Stimulated activated CD4-positive, alpha-beta T cell treated with anti-CD3 and anti-CD28 coated beads, Interleukin-2, amount 100 ng/mL, for 24 hours (primary cell): Measurements from ENCODE around the gene RAB22A.
"Not testable (repeated sequence)": the region's sequence is repeated elsewhere in the genome, so short reads cannot be mapped to it uniquely, and the experiment has no call there.

Experiments used
- DNase-seq, 2 donors: peaks; one replicate each; pipeline ENCODE4 v3.0.0-alpha.2; 2020

Gene RAB22A

DNA sequence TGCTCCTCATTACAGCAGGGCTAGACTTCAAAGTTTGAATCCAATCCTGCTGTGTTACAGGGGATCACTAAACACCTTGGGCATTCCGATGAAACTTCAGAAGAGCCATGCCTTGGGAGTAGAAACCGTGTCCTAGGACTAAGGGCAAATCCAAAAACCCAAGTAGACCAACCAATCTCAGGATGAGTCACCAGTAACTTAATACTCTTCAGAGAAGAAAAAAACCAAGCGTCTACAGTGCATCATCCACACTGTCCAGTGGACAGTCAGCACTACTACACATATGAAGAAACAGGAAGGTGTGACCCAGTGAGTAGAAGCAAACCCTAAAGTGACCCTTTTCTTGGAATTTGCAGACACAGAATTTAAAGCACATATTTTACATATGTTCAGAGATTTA is 40.1 kb downstream of the RAB22A start:
- no peak for DNase-seq

DNA sequence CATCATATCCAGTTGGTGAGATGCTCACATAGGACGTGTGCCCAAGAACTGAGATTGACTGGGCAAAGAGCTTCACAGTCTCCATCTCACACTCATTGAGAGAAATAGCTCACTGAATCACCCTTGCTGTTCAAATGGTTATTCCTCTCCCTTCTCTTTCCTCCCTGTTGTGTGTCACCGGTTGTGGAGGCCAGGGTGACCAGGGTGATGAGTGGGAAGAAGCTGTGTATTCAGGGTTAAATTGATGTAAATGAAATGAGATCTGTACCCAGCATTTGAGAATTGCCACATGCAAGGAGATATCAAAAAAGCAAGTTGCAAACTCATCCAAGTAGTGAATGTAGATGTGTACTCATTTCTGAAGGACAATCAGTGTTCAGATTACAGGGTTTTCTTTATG is 43.0 kb downstream of the RAB22A start:
- DNase-seq: no peak

GRCh38 chr20:58359441-58359840 is 49.9 kb downstream of the RAB22A start:
- DNase-seq: no peak

GRCh38 chr20:58360936-58361335 is 51.4 kb downstream of the RAB22A start:
- DNase-seq: no peak

DNA sequence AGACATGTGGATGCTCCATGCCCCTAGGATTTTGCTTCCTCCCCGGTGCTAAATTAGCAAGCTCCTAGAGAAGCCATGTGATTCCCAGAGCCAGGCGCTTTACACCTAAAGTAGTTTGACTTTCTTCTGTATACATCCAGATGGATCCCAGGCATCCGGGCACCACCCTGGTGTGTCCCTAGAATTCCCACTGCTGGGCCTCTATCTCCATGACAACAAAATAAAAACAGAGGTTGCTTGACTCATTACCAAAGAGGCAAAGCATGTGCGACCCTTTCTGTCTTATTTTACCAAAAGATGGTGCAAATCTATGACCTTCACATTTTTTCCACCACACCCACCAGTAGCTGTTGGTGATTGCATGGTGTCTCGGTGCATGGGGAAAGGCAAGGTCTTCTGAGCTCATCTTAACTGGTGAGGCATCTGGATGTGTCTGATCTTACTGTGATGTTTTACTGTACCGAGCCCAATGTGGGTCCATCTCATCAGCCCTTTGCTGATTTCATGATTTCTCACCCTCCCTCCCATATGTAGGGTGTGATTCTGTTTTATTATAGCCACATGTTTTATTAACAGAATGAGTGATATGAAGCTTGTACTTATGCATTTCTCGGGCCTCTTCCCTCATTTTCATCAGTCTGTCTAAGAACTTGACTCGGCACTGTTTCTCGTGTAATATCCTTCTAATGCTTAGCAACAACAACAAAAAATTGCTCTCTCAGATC is 52.1 kb downstream of the RAB22A start:
- no peak for DNase-seq

- no peak for DNase-seq
Measured at GRCh38 chr20:58362206-58362516, 52.6 kb downstream of the RAB22A start.

GRCh38 chr20:58362970-58363369 is 53.5 kb downstream of the RAB22A start:
- DNase-seq: no peak

DNA sequence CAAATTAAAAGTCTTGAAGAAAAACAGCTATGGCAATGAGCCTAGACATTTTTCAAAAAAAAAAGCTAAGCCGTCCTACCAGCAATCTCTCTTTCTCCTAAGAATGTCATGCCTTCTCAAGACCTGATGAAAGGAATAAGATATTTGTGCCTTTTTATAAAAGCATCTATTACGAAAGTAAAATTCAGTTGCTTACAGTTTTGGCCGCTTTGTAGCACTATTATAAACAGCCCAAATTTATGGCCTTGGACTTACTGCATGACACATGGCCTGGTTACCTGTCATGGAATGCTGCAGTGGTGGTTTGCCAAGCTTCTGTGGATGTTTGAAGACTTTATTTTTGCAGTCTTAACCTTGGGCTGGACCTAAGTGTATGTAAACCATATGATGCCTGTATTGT is 57.4 kb downstream of the RAB22A start:
- DNase-seq: no peak

- DNase-seq: no peak
Measured at GRCh38 chr20:58372806-58373205, 63.3 kb downstream of the RAB22A start.

- DNase-seq: not testable (repeated sequence)
Measured at GRCh38 chr20:58373296-58373695, 63.8 kb downstream of the RAB22A start.

DNA sequence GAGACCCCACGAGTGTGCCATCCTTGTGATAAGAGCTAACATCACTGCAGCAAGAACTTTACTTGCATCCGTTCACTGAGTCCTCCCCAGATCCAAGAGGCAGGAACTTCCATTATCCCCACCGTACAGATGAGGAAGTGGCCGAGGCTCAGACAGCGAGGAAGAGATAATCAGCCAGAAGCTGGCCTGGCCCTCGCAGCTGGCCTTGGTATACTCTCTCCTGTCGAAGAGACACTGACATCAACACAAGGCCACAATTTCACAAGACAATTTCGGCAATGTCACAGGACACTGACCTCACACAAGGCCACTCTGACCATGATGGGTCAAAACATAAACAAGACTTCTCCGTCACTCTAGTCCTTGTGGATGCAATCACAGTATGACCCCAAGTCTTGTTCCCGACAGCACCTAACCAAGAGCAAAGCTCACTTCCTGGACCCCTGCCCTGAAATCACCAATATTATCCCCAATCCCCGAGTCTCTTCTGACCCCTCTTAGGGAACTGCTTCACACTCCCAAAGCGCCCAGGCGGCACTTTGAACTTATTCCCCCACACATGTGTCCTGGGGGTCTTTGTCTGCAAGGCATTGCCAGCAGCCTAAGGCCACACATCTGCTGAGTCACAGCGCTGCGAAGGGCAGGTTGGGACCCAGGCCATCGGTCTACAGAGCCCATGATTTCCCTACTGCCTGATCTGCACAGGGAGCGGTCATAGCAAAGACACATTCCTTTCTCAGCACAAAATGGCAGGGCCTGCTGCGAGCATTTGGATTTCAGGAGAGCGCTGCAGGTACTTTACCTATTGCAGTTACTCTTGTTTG is 64.7 kb downstream of the RAB22A start:
- DNase-seq: no peak

- DNase-seq: no peak
Measured at GRCh38 chr20:58374906-58375758, 65.6 kb downstream of the RAB22A start.

DNA sequence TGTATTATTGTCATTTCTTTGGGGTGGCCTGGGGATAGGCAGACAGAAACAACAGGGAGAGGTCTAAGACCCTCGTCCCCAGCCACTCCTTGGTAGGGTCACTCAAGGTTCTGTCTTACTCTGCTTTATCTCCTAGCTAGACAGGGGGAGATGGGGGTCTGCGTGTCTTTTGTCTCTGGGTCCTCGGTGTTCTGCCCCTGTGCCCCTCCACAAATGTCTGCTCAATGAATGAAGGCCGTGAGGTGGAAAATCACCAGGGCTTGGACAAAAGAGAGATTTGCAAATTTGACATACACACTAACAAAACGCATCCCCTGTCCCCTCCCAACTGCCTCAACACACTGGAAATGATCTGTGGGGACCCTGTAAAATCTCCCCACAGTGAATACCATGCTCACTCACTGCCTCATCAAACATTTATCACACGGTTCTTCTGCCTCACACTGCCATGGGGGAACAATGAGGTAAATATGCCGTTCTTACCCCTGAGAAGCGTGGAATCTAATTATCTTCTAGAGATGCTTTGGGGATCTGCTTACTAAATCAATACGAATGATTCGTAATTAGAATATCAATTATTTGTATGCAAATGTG is 66.3 kb downstream of the RAB22A start:
- DNase-seq: no peak

- no peak for DNase-seq
Measured at GRCh38 chr20:58377017-58377416, 67.5 kb downstream of the RAB22A start.

DNA sequence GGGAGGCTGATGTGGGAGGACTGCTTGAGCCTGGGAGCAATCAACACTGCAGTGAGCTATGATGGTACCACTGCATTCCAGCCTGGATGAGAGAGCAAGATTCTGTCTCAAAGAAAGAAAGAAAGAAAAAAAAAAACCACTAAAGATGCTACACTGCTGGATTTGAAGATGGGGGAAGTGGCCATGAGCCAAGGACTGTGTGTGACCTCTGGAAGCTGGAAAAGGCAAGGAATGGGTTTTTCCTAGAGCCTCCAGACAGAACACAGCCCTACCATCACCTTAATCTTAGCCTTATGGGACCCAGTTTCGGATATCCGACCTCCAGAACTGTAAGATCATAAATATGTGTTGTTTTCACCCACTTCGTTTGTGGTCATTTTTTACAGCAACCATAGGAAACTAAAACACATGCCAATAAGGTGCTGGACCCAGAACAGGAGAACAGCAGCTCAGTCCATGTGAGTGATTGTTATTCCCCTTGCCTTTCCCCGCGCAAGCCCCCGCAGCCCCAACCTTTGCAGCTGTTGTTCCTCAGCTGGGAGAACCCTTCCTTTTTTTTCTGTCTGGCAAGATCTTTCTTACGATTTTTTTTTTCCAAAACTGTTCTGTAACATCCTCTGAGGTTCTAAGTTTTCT is 68.4 kb downstream of the RAB22A start:
- DNase-seq: no peak

- DNase-seq: no peak
Measured at GRCh38 chr20:58378704-58379103, 69.2 kb downstream of the RAB22A start.

- DNase-seq: no peak
Measured at GRCh38 chr20:58381627-58382026, 72.1 kb downstream of the RAB22A start.

- DNase-seq: no peak
Measured at GRCh38 chr20:58382096-58382495, 72.6 kb downstream of the RAB22A start.

GRCh38 chr20:58384821-58385220 is 75.3 kb downstream of the RAB22A start:
- DNase-seq: no peak

GRCh38 chr20:58388028-58388601 is 78.6 kb downstream of the RAB22A start:
- no peak for DNase-seq

DNA sequence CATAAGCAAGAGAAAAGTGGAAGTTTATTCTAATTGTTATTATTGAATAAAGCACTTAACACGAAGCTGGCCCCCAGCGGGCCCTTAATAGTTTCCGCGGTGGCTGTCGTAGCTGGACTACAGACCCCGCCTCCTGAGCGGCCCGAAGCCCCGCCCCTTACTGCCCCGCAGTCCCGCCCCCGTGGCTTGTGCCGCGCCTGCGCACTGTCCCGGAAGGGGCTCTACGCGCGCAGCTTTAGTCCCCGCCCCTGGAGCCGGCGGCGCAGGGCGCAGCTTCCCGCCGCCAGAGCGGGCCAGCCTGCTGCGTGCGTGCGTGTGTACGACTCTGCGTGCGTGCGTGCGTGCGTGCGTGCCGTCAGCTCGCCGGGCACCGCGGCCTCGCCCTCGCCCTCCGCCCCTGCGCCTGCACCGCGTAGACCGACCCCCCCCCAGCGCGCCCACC is 79.4 kb downstream of the RAB22A start, which contains the start of gene VAPB:
Gene VAPB (plus strand): TSS at position 348 of the 442 bp plus-strand sequence. CDS start 231 bp downstream, outside the sequence.
- peak; percentile 96 to 97 for DNase-seq
